Neural progenitor cell (in vitro differentiated cells): ENCODE measurements around the gene POLDIP3.

Experiments
- CTCF ChIP-seq: fragments of 200-600 bp; sonication (generic); IDR thresholded peaks from 2 replicates; pipeline ENCODE4 v1.5.1; 2017; ENCODE audit warnings: antibody characterized with exemption, mild to moderate bottlenecking
- EZH2 ChIP-seq: fragments of 200-600 bp; sonication (generic); IDR thresholded peaks from 2 replicates; pipeline ENCODE4 v1.6.1; 2017; ENCODE audit warnings: antibody characterized with exemption, mild to moderate bottlenecking, moderate library complexity
- EZH2phosphoT487 ChIP-seq: fragments of 200-600 bp; sonication (generic); IDR thresholded peaks from 2 replicates; pipeline ENCODE4 v1.6.1; 2017; ENCODE audit warnings: antibody characterized with exemption

- no peak for TF ChIP-seq CTCF
- no peak for TF ChIP-seq EZH2
- TF ChIP-seq EZH2phosphoT487 = no peak
Measured at GRCh38 chr22:42644422-42645340, 30.0 kb upstream of the POLDIP3 start.
